Ovary (tissue), 9 donors: Measurements from ENCODE around the gene WWTR1. TPM values are rescaled to one million over a fixed set of nuclear protein-coding genes. Genes with fewer than 3 reads are reported as not detected.

Source experiments
- DNase-seq, 5 donors: peaks; one replicate each; pipeline ENCODE4 v3.0.0-alpha.2; 2019 to 2020
- H3K27ac ChIP-seq, 2 donors: fragments of 200-600 bp; one replicate each; pipeline versions ENCODE4 v1.5.1 to v1.8.0; 2019 to 2022
- H3K27me3 ChIP-seq: fragments of 200-600 bp; one replicate; pipeline ENCODE4 v1.8.0; 2022
- H3K36me3 ChIP-seq: fragments of 200-600 bp; sonication (generic); one replicate; pipeline ENCODE4 v1.5.1; 2019
- H3K4me1 ChIP-seq: one replicate; pipeline ENCODE4 v1.8.1; 2013; ENCODE audit warnings: mild to moderate bottlenecking, moderate library complexity; ENCODE audit not compliant: insufficient read depth
- H3K4me3 ChIP-seq: fragments of 200-600 bp; sonication (generic); one replicate; pipeline ENCODE4 v1.5.1; 2017
- H3K9me3 ChIP-seq, 2 donors: fragments of 200-600 bp in 1 of 2; sonication (generic) in 1 of 2; one replicate each; pipeline versions ENCODE4 v1.5.1 to v1.8.1; 2013 to 2019; ENCODE audit warnings: mild to moderate bottlenecking in 1 of 2, moderate library complexity in 1 of 2
- CTCF ChIP-seq, 3 donors: fragments of 450-650 bp in 2 of 3; fragments of 200-600 bp in 1 of 3; IDR thresholded peaks; one replicate each; pipeline versions ENCODE4 v1.5.1 to v1.8.0; 2016 to 2022; ENCODE audit warnings: antibody characterized with exemption in 3 of 3, mild to moderate bottlenecking in 1 of 3
- EP300 ChIP-seq: sonication (generic); formaldehyde crosslinking; IDR thresholded peaks from one replicate; pipeline ENCODE4 v1.6.1; 2017; ENCODE audit warnings: antibody characterized with exemption
- POLR2A ChIP-seq: fragments of 450-650 bp; IDR thresholded peaks from one replicate; pipeline ENCODE4 v1.6.1; 2017; ENCODE audit warnings: antibody characterized with exemption, mild to moderate bottlenecking, moderate library complexity
- WGBS, 3 donors: extraction: QIAGEN DNeasy Blood & Tissue Kit in 1 of 3; methylation state at CpG; one replicate each; pipeline versions ENCODE4 v1.1.5 to v1.1.7; 2013 to 2017; 5-methylcytosine and 5-hydroxymethylcytosine counted together
- intact Hi-C, 4 donors: fragments of 100-400 bp; cut with DNase I; formaldehyde crosslinking; loops; one replicate each; pipeline versions ENCODE4 v1.11.0 to v1.15.1; 2022 to 2023
- polyA plus RNA-seq, 2 donors: library from polyadenylated mRNA; stranded (reverse); fragments of 200-250 nt in 1 of 2; fragments of 350-450 nt in 1 of 2; fragmentation: Illumina TruSeq in 1 of 2; extraction: RNeasy Lipid Tissue Mini Kit (QIAGEN cat#74804) in 1 of 2; gene quantifications; one replicate each; pipeline ENCODE4 v1.2.3, GENCODE V29; 2013 to 2014
- total RNA-seq, 7 donors: library from RNA; depleted of rRNA in 2 of 7; stranded (reverse); fragments of >200 nt in 2 of 7; fragmentation: NEBNext Ultra II Directional in 3 of 7; extraction: Animal tissue kit (Norgen Biotek cat#: 25700) in 3 of 7; gene quantifications; one replicate each; pipeline versions ENCODE4 v1.1.0 to v1.2.4, GENCODE V29; 2016 to 2023
- donor health status: DM: no; HTN: no; CAD: no; lungs with moderate emphysema.
- donor health status: DM: no; HTN: no; CAD: no.
- donor health status: Bipolar disorder and iron deficiency.
- donor health status: DM: yes; HTN: yes; CAD: no.
- donor health status: DM: no; HTN: no; CAD: no.
- donor health status: DM: yes; HTN: yes; CAD: no.

The WWTR1 gene
- total and polyA plus RNA-seq, 9 donors: 65.4 to 160 (median 96.4) TPM

GRCh38 chr3:149647812-149648211, 10.0 kb downstream of the WWTR1 start:
- no peak for DNase-seq
- no peaks in the 10 kb centered on the region for H3K36me3 ChIP-seq
- 79 to 86% (median 80%) methylated on average over 1 of the region's 1 CpG for WGBS, 3 donors
- H3K4me1 ChIP-seq: peaks cover 26% of the 10 kb centered on the region
- H3K9me3 ChIP-seq: no peaks in the 10 kb centered on the region
- H3K27ac ChIP-seq: no peak overlapping the region
- intact Hi-C loops: no loop called here
- H3K27me3 ChIP-seq: no peaks in the 10 kb centered on the region
- no peak for TF ChIP-seq POLR2A
- no peak for TF ChIP-seq CTCF (IDR thresholded peaks at IDR 0.05)
- TF ChIP-seq EP300: no peak
- H3K4me3 ChIP-seq: no peak overlapping the region

GRCh38 chr3:149647285-149647684, 10.5 kb downstream of the WWTR1 start:
- intact Hi-C loops: no loop called here

GRCh38 chr3:149646181-149646766, 11.6 kb downstream of the WWTR1 start:
- H3K27me3 ChIP-seq: no peaks in the 10 kb centered on the region
- DNase-seq: no peak
- H3K27ac ChIP-seq: no peak overlapping the region
- peaks cover 26% of the 10 kb centered on the region for H3K4me1 ChIP-seq
- TF ChIP-seq POLR2A (no peak), EP300 (no peak), CTCF (IDR thresholded peaks at IDR 0.05) (no peak)
- no peak overlapping the region for H3K4me3 ChIP-seq
- 87 to 91% (median 88%) methylated on average over 4 of the region's 4 CpGs for WGBS, 3 donors
- no peaks in the 10 kb centered on the region for H3K36me3 ChIP-seq
- no peaks in the 10 kb centered on the region for H3K9me3 ChIP-seq
- intact Hi-C loops: no loop called here

More at GRCh38 chr3:149647285-149647684, 10.5 kb downstream of the WWTR1 start:
- H3K27ac ChIP-seq: no peak overlapping the region
- TF ChIP-seq EP300 (no peak), POLR2A (no peak), CTCF (IDR thresholded peaks at IDR 0.05) (no peak)
- H3K4me1 ChIP-seq: peaks cover 26% of the 10 kb centered on the region
- WGBS, 3 donors: 86 to 92% (median 88%) methylated on average over 4 of the region's 4 CpGs
- H3K36me3 ChIP-seq: no peaks in the 10 kb centered on the region
- H3K9me3 ChIP-seq: no peaks in the 10 kb centered on the region
- no peaks in the 10 kb centered on the region for H3K27me3 ChIP-seq
- H3K4me3 ChIP-seq: no peak overlapping the region
- no peak for DNase-seq

DNA sequence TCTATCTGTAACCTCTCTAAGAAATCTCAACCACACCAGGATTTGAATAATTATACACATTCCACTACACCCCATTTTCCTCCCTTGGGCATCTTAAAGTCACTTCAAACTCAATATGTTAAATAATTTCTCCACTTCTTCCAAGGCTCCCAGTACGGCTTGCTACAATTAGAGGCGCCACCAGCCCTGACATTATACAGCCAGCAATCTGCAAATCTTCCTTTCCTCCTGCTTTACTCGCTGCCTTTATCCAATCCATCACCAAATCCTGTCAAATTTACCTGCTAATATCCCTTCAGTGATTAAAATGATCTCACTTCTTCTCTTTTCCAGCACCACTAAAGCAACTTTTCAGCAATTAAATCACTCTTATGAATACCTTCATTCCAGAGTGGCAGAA, 13.9 kb downstream of the WWTR1 start:
- Histone ChIP-seq H3K4me1 (peaks cover 23% of the 10 kb centered on the region), H3K36me3 (no peaks in the 10 kb centered on the region), H3K4me3 (no peak overlapping the region), H3K9me3 (no peaks in the 10 kb centered on the region), H3K27ac (peak overlapping the region in 1 of 2 donors; percentile 22), H3K27me3 (no peaks in the 10 kb centered on the region)
- WGBS, 3 donors: 74 to 82% (median 79%) methylated on average over 3 of the region's 3 CpGs
- DNase-seq: no peak
- TF ChIP-seq POLR2A: no peak
- no peak for TF ChIP-seq CTCF (IDR thresholded peaks at IDR 0.05)
- TF ChIP-seq EP300: no peak
- intact Hi-C loops: no loop called here
